GM12873 (cell line): ENCODE data around the gene PCNX3.

Experiments used
- TF ChIP-seq, protein P1 (sequence below): IDR thresholded peaks from 2 replicates; pipeline ENCODE4 v1.5.1; 2012; ENCODE audit warnings: low read depth, mild to moderate bottlenecking, moderate library complexity, low read length, control low read depth; ENCODE audit not compliant: insufficient read depth; ENCODE audit errors: missing control alignments

The PCNX3 gene

DNA sequence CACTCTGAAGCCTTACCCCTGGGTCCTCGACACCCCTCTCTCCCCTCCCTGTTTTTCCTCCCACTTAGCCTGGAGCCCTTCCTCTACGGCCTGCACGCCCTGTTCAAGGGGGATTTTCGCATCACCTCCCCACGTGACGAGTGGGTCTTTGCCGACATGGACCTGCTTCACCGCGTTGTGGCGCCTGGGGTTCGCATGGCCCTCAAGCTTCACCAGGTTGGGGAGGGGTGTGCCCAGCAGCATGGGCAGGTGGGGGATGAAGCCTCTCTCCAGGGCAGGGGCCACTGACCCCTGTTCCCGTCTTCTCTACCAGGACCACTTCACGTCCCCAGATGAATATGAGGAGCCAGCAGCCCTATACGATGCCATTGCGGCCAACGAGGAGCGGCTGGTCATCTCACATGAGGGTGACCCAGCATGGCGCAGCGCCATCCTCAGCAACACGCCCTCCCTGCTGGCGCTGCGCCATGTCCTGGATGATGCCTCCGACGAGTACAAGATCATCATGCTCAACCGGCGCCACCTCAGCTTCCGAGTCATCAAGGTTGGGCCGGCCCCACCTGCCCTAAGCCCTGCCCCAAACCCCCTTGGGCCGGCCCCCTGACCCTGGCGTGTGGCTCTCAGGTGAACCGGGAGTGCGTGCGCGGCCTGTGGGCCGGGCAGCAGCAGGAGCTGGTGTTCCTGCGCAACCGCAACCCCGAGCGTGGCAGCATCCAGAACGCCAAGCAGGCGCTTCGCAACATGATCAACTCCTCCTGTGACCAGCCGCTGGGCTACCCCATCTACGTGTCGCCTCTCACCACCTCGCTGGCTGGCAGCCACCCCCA is 19.5 kb downstream of the PCNX3 start:
- TF ChIP-seq, protein P1, sequence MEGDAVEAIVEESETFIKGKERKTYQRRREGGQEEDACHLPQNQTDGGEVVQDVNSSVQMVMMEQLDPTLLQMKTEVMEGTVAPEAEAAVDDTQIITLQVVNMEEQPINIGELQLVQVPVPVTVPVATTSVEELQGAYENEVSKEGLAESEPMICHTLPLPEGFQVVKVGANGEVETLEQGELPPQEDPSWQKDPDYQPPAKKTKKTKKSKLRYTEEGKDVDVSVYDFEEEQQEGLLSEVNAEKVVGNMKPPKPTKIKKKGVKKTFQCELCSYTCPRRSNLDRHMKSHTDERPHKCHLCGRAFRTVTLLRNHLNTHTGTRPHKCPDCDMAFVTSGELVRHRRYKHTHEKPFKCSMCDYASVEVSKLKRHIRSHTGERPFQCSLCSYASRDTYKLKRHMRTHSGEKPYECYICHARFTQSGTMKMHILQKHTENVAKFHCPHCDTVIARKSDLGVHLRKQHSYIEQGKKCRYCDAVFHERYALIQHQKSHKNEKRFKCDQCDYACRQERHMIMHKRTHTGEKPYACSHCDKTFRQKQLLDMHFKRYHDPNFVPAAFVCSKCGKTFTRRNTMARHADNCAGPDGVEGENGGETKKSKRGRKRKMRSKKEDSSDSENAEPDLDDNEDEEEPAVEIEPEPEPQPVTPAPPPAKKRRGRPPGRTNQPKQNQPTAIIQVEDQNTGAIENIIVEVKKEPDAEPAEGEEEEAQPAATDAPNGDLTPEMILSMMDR = no peak

DNA sequence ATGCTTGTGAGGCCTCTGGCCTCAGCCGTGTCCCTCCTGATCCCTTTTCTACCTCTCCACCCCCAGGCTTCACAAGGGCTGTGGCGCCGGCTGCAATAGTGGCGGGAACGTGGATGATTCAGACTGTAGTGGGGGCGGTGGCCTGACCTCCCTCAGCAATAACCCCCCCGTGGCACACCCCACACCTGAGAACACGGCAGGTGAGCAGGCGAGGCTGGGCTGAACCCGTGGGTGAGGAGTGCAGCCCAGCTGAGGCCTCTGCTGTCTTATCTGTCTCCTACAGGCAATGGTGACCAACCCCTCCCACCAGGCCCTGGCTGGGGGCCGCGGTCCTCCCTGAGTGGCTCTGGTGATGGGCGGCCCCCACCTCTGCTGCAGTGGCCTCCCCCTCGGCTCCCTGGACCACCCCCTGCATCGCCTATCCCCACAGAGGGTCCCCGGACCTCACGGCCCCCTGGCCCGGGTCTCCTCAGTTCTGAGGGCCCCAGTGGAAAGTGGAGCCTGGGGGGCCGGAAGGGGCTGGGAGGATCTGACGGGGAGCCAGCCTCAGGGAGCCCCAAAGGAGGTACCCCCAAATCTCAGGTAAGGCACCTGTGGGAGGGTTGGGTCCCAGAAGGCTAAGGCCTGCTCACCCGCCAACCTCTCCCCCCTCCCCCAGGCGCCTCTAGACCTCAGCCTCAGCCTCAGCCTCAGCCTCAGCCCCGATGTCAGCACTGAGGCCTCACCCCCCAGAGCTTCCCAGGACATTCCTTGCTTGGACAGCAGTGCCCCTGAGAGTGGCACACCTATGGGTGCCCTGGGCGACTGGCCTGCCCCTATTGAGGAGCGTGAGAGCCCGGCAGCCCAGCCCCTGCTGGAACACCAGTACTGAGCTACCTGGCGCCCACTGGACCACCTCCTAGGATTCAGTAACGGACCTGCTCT is 20.8 kb downstream of the PCNX3 start:
- TF ChIP-seq, protein P1 = no peak

DNA sequence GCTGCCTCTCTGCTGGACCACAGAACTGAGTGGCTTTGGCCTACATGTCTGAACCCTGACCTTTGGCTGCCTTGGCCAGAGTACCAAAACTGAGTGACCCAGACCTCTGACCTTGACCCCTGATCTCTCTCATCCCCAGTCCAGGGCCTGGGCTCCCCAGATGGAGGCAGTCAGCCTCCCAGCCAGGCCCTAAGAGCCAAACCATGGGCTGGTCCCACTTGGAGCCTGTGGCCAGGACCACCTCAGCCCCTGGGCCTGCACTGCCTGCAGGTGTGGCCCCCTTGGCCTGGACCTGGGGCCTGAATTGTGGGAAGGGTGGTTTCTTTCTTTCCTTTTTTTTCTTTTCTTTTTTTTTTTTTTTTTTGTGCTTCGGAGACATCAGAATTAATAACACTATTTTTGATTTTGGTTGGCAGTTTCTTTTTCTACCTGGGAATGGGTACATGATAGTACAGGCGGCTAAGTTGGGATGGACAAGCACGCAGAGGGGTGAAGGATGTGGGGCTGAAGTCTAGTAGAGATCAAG is 21.5 kb downstream of the PCNX3 start:
- TF ChIP-seq, protein P1 = no peak

DNA sequence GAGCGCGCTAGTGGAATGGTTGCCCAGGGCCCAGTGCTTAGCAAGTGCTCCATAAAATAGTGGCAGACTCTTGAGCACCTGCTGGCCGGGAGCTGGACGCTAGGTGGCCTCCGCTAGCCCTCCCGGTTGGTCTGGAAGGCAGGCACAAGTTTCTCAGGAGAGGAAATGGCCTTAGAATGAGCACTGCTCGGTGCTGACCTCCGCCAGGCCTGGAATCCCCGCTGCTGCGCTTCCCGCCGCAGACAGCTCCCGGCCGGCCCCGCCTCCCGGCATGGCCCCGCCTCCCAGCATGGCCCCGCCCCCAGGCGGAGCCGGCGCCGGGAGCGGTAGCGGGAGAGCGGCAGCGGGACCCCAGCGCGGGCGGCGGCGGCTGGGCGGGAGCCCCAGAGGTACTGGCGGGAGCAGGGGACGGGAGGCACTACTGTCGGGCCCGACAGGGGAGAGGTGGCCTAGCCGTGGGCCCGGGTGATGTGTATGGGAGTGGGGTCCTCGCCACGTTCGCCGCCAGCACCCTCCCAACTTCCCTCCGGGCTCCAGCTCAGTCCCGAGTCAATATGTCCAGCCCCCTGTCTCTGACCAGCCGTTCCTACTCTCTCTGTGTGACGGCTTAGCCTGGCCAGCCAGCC is 22.3 kb downstream of the PCNX3 start, which contains the start of gene SIPA1:
SIPA1 (plus strand) TSS at position 308 of the 626 bp plus-strand sequence. CDS start 2,821 bp downstream, outside the sequence.
- TF ChIP-seq, protein P1 = peak; percentile 30

DNA sequence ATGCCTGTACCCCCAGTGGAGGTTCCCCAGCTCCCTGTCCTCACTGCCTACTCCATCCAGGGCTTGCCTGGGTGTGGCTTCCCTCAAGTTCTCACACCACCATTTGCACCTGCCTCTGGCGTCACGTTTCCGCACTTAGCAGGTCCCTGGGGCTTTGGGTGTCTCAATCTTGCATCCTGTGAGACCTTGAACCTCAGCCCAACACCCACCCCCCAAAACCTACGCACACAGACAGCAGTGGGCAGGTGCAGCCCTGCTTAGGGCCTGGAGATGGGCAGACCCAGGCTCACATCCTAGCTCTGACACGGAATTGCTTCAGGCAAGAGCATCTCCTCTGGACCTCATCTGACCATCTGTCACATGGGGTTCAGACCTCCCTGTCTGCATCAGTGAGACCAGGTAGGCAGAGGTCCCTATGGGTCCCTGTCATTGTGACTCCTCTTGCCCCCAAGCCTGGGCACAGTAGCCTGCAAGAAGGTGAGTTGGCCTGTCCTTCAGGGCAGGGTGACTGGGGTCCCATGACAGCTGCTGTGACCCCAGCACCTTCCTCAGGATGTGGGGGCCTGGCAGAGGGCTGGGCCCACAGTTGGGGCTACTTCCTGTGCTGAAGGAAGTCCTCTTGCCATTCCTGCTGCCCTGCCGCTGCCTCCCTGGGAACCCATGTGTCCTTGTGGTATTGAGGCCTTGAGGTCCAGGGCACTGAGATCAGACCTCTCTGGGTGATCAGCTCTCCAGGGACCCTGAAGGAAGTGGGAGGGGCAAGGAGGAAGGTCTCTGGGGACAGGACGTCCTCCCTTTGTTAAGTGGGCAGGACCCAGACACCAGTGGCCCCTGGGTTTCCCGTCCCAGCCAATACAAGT is 24.3 kb downstream of the PCNX3 start:
- TF ChIP-seq, protein P1 = no peak

DNA sequence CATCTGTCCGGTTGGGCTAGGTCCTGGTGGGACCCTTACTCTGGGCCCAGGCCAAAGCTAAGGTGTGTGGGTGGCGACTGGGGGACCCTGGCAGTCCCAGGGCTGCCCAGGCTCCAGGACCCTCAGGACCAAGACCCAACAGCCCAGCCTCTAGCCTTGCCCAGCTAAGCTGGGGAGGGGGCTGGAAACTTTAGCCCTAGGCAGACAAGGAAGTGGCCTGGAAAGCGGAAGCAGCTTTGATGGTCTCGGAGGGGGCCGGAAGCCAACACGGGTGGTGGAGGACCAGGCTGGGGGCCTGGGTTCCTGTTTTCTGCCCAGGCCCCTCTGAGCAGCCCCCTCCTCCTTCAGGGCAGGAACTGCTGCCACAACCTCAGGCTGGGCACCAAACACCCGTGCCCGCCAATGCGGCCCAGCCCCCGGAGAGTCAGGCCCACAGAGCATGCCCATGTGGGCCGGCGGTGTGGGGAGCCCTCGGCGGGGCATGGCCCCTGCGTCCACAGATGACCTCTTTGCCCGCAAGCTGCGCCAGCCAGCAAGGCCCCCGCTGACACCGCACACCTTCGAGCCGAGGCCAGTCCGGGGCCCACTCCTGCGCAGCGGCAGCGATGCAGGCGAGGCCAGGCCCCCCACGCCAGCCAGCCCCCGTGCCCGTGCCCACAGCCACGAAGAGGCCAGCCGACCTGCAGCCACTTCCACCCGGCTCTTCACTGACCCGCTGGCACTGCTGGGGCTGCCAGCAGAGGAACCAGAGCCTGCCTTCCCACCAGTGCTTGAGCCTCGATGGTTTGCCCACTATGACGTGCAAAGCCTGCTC is 25.1 kb downstream of the PCNX3 start:
- TF ChIP-seq, protein P1 = no peak
